NCI-H69 (cell line): ENCODE measurements around the gene RAB42.
"Not testable (repeated sequence)": the region's sequence is repeated elsewhere in the genome, so short reads cannot be mapped to it uniquely, and the experiment has no call there.

Source experiments
- DNase-seq: peaks from one replicate; lab custom pipeline; 2025; lab: John Stamatoyannopoulos, UW

RAB42 gene

DNA sequence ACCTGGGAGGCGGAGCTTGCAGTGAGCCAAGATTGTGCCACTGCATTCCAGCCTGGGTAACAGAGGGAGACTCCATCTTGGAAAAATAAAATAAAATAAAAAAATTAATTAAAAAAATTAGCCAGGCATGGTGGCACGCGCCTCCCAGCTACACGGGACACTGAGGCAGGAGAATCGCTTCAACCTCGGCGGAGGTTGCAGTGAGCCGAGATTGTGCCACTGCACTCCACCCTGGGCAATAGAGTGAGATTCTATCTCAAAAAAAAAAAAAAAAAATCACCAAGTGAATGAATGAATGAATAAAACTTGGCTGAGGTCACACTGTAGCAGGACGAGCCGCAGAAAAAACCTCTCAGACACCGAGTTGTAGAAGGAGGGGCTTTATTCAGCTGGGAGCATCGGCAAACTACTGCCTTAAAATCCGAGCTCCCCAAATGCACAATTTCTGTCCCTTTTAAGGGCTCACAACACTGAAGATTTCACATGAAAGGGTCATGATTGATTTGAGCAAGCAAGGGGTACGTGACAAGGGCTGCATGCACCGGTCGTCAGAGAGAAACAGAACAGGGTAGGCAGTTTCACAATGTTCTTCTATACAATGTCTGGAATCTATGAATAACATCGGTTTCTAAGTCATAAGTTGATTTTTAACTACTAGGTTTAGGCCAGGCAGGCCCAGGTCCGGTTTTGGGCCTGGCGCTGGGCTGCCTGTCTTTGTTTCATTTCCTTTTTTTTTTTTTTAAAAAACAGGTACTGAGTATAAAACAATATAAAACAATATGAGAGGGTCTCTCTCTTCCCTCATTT is 5.3 kb upstream of the RAB42 start:
- DNase-seq, result not testable (repeated sequence)

DNA sequence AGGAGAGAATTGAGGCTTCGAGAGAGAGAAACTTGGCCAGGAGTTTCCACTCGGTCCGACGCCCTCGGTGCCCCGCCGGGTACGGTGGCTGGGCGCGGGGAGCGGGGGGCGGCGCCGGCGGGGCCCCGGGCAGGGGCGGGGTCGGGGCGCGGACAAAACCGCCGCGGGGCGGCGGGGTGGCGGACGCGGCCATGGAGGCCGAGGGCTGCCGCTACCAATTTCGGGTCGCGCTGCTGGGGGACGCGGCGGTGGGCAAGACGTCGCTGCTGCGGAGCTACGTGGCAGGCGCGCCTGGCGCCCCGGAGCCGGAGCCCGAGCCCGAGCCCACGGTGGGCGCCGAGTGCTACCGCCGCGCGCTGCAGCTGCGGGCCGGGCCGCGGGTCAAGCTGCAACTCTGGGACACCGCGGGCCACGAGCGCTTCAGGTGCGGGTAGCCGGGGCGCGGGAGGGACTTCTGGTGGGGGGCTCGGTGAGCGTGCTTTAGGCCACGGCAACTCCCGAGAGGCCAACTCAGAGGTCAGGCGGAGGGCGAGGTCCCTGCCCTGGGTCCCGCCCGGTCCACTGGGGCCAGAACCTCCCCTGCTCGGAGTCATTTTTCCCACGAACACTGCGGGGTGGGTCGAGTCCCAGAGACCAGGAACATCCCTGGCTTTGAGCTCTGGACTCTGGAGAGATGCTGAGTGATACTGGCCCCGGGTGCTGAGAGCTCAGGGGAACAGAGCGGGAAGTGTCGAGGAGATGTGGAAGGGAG is 431 bp downstream of the RAB42 start:
- peak; percentile 11 for DNase-seq

DNA sequence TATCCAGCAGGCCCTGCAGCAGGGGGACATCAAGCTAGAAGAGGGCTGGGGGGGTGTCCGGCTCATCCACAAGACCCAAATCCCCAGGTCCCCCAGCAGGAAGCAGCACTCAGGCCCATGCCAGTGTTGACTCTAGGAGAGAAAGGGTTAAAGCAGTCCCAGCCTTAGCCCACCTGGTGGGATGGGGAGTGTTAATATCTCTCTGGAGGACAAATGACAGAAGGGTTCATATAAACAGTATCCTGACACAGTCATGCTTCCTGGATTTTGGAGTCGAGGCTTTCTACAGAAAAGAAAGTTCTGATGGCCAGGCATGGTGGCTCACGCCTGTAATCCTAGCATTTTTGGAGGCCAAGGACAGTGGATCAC is 1.9 kb downstream of the RAB42 start:
- DNase-seq, result not testable (repeated sequence)

GRCh38 chr1:28594686-28595411 is 2.8 kb downstream of the RAB42 start:
- DNase-seq, result not testable (repeated sequence)

DNA sequence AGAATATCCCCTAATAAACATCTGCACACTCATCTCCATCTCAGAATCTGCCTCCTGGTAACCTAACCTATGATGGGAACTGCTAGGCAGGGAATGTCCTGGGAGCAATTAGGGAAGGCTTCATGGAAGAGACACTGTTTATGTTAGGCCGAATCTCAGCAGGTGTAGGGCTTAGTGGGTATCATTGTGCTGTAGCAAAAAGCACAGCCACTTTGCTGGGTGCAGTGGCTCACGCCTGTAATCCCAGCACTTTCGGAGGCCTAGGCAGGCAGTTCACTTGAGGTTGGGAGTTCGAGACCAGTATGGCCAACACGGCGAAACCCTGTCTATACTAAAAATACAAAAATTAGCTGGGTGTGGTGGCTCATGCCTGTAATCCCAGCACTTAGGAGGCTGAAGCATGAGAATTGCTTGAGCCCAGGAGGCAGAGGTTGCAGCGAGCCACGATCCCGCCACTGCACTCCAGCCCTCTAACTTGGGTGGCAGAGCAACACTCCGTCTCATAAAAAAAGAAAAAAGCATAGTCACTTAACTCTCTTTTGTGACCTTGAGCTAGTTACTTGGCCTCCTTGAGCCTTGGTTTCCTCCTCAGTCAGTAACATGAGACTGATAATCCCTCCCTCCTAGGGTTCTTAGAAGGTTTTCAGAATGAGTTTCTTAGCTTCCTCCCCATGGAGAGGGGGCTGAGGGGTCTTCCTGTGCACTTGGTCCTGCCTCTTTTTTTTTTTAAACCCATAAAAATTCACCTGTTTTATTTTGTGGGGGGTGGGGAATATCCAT is 3.5 kb downstream of the RAB42 start:
- no peak for DNase-seq

DNA sequence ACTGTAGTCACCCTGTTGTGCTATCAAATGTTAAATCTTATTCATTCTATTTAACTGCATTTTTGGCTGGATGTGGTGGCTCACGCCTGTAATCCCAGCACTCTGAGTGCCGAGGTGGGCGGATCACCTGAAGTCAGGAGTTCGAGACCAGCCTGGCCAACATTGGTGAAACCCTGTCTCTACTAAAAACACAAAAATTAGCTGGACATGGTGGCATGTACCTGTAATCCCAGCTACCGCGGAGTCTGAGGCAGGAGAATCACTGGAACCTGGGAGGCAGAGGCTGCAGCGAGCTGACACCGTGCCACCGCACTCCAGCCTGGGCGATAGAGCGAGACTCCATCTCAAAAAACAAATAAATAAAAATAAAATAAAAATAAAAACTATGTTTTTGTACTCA is 4.2 kb downstream of the RAB42 start:
- not testable (repeated sequence) for DNase-seq

DNA sequence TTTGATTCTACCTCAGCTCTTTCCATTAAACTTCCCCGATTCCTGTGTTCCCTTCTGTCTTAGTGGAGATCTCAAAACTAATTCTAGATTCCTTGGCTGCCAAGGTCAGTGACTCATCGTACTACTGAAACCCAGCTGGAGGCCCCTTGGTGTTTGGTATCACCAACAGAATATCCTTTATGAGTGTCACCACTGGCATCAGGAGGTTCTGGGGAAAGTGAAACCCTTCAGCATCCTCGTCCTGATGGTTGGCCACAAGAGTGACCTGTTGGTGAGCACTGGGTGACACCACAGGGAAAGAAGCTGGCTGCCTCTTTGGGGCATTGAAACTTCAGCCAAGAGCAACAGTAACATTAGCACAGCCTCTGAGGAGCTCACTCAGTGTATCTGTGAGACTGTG is 9.6 kb downstream of the RAB42 start:
- DNase-seq, result no peak

DNA sequence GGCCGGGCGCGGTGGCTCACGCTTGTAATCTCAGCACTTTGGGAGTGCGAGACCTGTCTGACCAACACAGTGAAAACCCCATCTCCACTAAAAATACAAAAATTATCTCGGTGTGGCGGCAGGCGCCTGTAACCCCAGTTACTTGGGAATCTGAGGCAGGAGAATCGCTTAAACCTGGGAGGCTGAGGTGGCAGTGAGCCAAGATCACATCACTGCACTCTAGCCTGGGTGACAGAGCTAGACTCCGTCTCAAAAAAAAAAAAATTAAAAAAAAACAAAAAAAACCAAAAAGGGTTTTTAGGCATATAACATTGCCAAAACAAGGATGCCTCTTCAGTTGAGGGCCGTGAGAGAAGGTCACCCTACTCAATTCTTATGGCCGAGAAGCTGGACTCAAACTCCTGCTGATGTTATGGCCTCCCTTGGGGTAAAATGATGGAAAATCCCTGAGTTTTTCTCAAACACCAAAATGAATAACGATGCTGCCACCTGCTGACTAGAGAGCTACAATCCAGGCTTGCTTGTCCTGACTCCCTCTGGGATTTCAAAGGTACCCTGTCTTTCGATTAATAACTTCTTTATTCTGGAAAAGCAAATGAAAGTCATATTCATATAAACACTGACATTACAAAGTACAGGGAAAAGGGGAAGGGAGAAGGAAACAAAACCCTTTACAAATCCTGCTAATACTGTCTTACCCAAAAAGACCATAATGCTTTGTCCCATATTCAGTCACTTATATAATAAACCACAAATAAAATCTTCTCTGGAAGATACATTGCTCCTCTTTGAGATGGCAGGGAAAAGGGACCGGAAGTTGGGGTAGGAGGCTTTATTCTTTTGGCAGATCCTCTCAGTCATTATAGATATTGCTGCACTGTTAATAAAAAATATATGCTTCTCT is 10.7 kb downstream of the RAB42 start:
- peak; percentile 67 for DNase-seq

DNA sequence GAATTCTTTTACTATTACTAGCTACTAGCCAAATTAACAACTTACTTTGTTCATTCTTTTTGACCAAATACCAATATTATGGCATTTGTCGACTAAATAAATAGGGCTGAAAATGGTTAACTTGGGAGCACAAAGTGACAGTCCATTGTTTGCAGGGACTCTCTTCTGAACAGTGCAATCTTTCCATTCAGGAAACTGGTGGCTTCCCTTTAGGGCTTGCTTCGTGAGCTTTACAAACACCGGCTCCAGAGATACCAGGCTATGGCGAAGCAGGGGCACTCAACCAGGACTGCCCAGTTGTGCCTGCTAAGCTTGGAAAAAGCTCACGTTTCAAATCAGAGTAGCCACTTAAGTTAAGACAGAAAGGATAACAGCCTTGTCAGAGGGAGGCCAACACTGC is 12.3 kb downstream of the RAB42 start:
- no peak for DNase-seq

GRCh38 chr1:28604962-28605361 is 12.9 kb downstream of the RAB42 start:
- no peak for DNase-seq

DNA sequence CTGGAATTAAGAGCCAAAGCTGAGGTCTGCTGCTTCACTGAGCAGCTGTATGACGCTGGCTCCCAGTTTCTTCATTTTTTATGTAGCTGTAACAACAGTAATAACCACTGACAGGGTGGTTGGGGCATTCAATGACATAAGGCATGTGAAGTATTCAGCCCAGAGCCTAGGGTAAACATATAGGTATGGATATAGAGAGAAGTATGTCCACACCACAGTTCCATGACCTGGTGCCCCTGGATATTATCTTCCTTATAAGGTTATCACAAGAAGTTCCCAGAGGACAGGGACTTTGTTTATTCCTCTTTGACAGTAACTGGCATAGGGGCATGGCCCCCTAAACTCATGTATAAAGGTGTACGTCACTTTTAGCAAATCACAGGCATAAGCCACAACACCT is 14.7 kb downstream of the RAB42 start:
- DNase-seq, result no peak

GRCh38 chr1:28613175-28613574 is 21.1 kb downstream of the RAB42 start:
- no peak for DNase-seq

GRCh38 chr1:28631713-28632112 is 39.6 kb downstream of the RAB42 start:
- no peak for DNase-seq

GRCh38 chr1:28632560-28632959 is 40.5 kb downstream of the RAB42 start:
- DNase-seq, result no peak

DNA sequence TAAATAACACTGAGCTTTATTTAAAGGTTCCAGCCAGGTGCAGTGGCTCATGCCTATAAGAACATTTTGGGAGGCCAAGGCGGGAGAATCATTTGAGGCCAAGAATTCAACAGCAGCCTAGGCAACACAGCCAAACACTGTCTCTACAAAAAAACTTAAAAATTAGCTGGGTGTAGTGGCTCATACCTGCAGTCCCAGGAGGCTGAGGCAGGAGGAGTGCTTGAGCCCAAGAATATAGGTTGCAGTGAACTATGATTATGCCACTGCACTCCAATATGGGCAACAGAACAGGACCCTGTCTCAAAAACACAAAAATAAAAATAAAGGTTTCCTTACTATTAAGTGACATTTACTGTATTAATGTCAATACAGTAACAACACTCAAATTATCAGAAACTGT is 48.7 kb downstream of the RAB42 start:
- peak; percentile 10 for DNase-seq

- DNase-seq, result peak; percentile 44
These were observed 50.2 kb downstream of the RAB42 start for GRCh38 chr1:28642056-28642846.

DNA sequence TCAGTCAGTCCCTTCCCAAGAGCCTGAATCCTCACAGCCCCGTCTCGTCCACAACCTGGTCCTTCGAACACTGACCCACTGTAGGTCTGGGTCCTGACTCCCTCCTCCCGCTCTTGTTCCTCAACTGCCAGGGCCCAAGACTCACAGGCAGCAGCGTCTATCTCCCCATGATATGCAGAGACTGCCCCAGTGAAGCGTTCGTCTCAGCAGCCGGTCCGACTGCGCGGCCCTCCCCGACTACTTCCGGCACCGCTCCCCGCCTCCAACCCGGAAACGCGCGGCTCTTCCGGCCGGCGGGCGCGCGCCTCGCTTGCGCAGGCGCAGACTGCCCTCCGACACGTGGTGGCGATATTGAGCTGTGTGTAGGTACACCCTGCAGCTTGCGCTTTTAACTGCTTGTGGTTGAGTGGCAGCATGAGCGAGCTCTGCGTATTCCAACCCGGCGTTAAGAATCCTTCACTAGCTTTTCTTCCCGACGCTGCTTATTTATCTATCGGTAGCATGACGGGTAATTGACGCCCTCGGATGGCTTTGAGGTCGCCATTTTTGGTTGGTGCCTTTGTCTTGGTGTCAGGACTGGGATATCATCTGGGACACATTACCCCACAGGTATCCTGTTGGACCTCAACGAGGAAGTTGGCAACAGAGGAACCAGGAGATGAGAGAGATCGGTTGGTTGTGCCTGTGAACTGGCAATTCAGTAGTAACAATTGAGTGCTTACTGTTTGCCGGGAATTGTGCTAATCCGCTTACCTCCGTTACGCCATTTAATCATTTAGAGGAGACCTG is 51.0 kb downstream of the RAB42 start, which contains the start of gene TAF12:
Gene TAF12 (minus strand): TSS at position 221 of the 789 bp plus-strand sequence. CDS start 20,986 bp downstream, outside the sequence.
- DNase-seq, result peak; percentile 93

DNA sequence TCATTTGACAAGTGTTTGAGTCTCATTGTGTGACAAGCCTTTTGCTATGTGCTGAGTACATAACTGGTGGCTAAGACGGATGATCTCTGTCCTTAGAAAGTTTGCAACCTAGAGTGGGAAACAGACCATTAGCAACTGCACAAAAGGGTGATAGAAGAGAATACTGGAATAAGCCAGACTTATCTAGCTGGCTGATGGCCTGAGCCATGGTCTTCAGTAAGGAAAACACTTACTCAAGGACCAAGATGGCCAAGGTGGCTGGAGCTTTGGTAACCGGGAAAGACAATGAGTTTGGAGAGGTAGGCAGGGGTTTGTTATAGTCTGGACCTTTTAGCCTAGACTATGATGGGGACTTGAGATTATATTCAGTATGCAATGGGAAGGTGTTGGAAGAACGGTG is 52.4 kb downstream of the RAB42 start:
- DNase-seq, result no peak
